IPS DF 6.9 (cell line): Measurements from ENCODE around the gene ATG4B.

ENCODE experiments used
- DNase-seq: peaks from one replicate; pipeline ENCODE4 v3.0.0-alpha.2; 2013; ENCODE audit warnings: low read depth, low spot score
- H3K27ac ChIP-seq: one replicate; pipeline ENCODE4 v1.5.1; 2013; ENCODE audit warnings: low read length, control low read depth
- H3K27me3 ChIP-seq: 2 replicates; pipeline ENCODE4 v1.6.1; 2013; ENCODE audit warnings: mild to moderate bottlenecking, low read length; ENCODE audit not compliant: control insufficient read depth, insufficient read depth
- H3K36me3 ChIP-seq: 2 replicates; pipeline ENCODE4 v1.6.1; 2013; ENCODE audit warnings: low read length; ENCODE audit not compliant: control insufficient read depth, insufficient read depth
- H3K4me1 ChIP-seq: 2 replicates; pipeline ENCODE4 v1.6.1; 2013; ENCODE audit warnings: low read length; ENCODE audit not compliant: control insufficient read depth, insufficient read depth
- H3K4me3 ChIP-seq: 2 replicates; pipeline ENCODE4 v1.5.1; 2013; ENCODE audit warnings: mild to moderate bottlenecking, low read length
- H3K9me3 ChIP-seq: 2 replicates; pipeline ENCODE4 v1.6.1; 2013; ENCODE audit warnings: low read length, inconsistent platforms; ENCODE audit not compliant: control insufficient read depth, insufficient read depth
- WGBS: extraction: QIAGEN DNeasy Blood & Tissue Kit; methylation state at CpG from one replicate; pipeline ENCODE4 v1.1.7; 2013; ENCODE audit warnings: mixed read lengths, missing lambda C conversion rate; ENCODE audit not compliant: insufficient read length, insufficient coverage; 5-methylcytosine and 5-hydroxymethylcytosine counted together

The ATG4B gene

GRCh38 chr2:241627675-241628074, 9.8 kb upstream of the ATG4B start:
- no peak for DNase-seq
- no peak overlapping the region for H3K4me3 ChIP-seq
- H3K9me3 ChIP-seq: no peaks in the 10 kb centered on the region
- no peak overlapping the region for H3K27ac ChIP-seq
- no peaks in the 10 kb centered on the region for H3K27me3 ChIP-seq
- no peaks in the 10 kb centered on the region for H3K4me1 ChIP-seq
- no CpG with 5 or more reads among the region's 10 CpGs for WGBS
- peaks cover 3% of the 10 kb centered on the region for H3K36me3 ChIP-seq

GRCh38 chr2:241629762-241630435, 7.6 kb upstream of the ATG4B start:
- no peak for DNase-seq
- H3K4me3 ChIP-seq: no peak overlapping the region
- no peaks in the 10 kb centered on the region for H3K9me3 ChIP-seq
- no peaks in the 10 kb centered on the region for H3K27me3 ChIP-seq
- WGBS: no CpG with 5 or more reads among the region's 11 CpGs
- peaks cover 13% of the 10 kb centered on the region for H3K36me3 ChIP-seq
- H3K4me1 ChIP-seq: no peaks in the 10 kb centered on the region
- no peak overlapping the region for H3K27ac ChIP-seq

GRCh38 chr2:241632478-241633325, 4.8 kb upstream of the ATG4B start:
- H3K36me3 ChIP-seq: peaks cover 13% of the 10 kb centered on the region
- no peak for DNase-seq
- H3K4me1 ChIP-seq: no peaks in the 10 kb centered on the region
- WGBS: no CpG with 5 or more reads among the region's 39 CpGs
- no peak overlapping the region for H3K4me3 ChIP-seq
- H3K27ac ChIP-seq: no peak overlapping the region
- H3K27me3 ChIP-seq: no peaks in the 10 kb centered on the region
- no peaks in the 10 kb centered on the region for H3K9me3 ChIP-seq

GRCh38 chr2:241633561-241633960, 3.9 kb upstream of the ATG4B start:
- no peak overlapping the region for H3K4me3 ChIP-seq
- H3K36me3 ChIP-seq: peaks cover 13% of the 10 kb centered on the region
- H3K27ac ChIP-seq: no peak overlapping the region
- H3K4me1 ChIP-seq: no peaks in the 10 kb centered on the region
- H3K9me3 ChIP-seq: no peaks in the 10 kb centered on the region
- no peaks in the 10 kb centered on the region for H3K27me3 ChIP-seq
- DNase-seq: no peak
- no CpG with 5 or more reads among the region's 17 CpGs for WGBS

- no peaks in the 10 kb centered on the region for H3K27me3 ChIP-seq
- H3K4me3 ChIP-seq: peak overlapping the region; percentile 98; the same call in 1 of the 2 replicates
- no CpG with 5 or more reads among the region's 6 CpGs for WGBS
- H3K27ac ChIP-seq: no peak overlapping the region
- no peak for DNase-seq
- H3K36me3 ChIP-seq: peaks cover 13% of the 10 kb centered on the region
- 0 out of 2 replicates have a peak, but pooled peaks cover 1% of the 10 kb centered on the region for H3K4me1 ChIP-seq
- no peaks in the 10 kb centered on the region for H3K9me3 ChIP-seq
Observed at GRCh38 chr2:241635756-241636155, 1.7 kb upstream of the ATG4B start.

GRCh38 chr2:241636182-241637017, 1.1 kb upstream of the ATG4B start:
- no CpG with 5 or more reads among the region's 97 CpGs for WGBS
- Histone ChIP-seq H3K27me3 (no peaks in the 10 kb centered on the region), H3K9me3 (no peaks in the 10 kb centered on the region), H3K36me3 (peaks cover 13% of the 10 kb centered on the region), H3K4me1 (0 out of 2 replicates have a peak, but pooled peaks cover 1% of the 10 kb centered on the region), H3K27ac (no peak overlapping the region), H3K4me3 (peak overlapping the region; percentile 98)
- DNase-seq: no peak

- no CpG with 5 or more reads among the region's 67 CpGs for WGBS
- no peaks in the 10 kb centered on the region for H3K9me3 ChIP-seq
- H3K27ac ChIP-seq: no peak overlapping the region
- peaks cover 6% of the 10 kb centered on the region for H3K36me3 ChIP-seq
- H3K4me3 ChIP-seq: peak overlapping the region; percentile 98; the same call in 1 of the 2 replicates
- H3K27me3 ChIP-seq: no peaks in the 10 kb centered on the region
- 0 out of 2 replicates have a peak, but pooled peaks cover 1% of the 10 kb centered on the region for H3K4me1 ChIP-seq
- no peak for DNase-seq
Observed at GRCh38 chr2:241637795-241638660, 535 bp downstream of the ATG4B start.

GRCh38 chr2:241638940-241639339, 1.4 kb downstream of the ATG4B start:
- Histone ChIP-seq H3K9me3 (no peaks in the 10 kb centered on the region), H3K36me3 (no peaks in the 10 kb centered on the region; the same call in 1 of the 2 replicates), H3K27me3 (no peaks in the 10 kb centered on the region), H3K4me3 (no peak overlapping the region), H3K27ac (no peak overlapping the region), H3K4me1 (0 out of 2 replicates have a peak, but pooled peaks cover 1% of the 10 kb centered on the region)
- WGBS: no CpG with 5 or more reads among the region's 14 CpGs
- DNase-seq: no peak

- H3K4me1 ChIP-seq: 0 out of 2 replicates have a peak, but pooled peaks cover 1% of the 10 kb centered on the region
- no peaks in the 10 kb centered on the region for H3K27me3 ChIP-seq
- H3K36me3 ChIP-seq: no peaks in the 10 kb centered on the region; the same call in 1 of the 2 replicates
- no CpG with 5 or more reads among the region's 7 CpGs for WGBS
- no peak overlapping the region for H3K27ac ChIP-seq
- no peak overlapping the region for H3K4me3 ChIP-seq
- no peak for DNase-seq
- H3K9me3 ChIP-seq: no peaks in the 10 kb centered on the region
Observed at GRCh38 chr2:241639385-241639784, 1.9 kb downstream of the ATG4B start.
